Measurements from ENCODE around the gene BIRC2. TPM values are rescaled to one million over a fixed set of nuclear protein-coding genes. Genes with fewer than 3 reads are reported as not detected.

The BIRC2 gene
- total RNA-seq, 1 donor from 2014 or later: 54.7 TPM

GRCh38 chr11:102399189-102399588 is 52.2 kb downstream of the BIRC2 start:
- DNase-seq (ENCODE audit: extremely low read depth, low read depth, low spot score): no peak

DNA sequence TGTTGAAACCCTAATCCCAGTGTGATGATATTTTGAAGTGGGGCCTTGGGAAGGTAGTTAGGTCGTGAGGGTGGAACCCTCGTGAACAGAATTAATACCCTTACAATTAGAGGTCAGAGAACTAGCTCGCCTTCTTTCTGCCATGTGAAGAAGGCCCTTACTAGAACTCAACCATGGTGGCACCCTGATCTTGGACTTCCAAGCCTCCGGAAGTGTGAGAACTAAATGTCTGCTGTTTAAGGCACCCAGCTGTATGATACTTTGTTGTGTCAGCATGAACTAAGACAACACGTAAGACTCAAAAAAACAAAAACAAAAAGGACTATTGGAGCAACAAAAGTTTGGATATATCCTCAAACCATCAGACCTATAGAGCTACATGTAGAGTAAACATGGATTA is 53.6 kb downstream of the BIRC2 start:
- no peak for DNase-seq (ENCODE audit: extremely low read depth, low read depth, low spot score)

DNA sequence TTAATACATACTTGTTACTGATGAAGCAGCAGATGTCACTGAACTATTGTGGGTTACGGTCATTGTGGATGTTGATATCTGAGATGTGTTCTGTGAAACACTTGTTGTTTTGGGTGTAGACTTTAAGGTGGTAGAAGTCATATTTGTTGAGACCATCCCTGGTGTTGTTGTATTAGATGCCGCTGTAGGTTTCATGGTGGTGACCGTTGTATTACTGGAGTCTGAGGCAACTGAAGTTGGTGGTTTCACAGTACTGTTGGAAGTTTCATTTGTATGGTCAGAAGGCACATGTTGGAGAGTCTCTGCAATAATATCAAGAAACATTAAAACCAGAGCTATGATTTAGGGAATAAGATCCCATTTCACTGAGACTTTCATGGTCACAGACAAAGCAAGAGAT is 54.9 kb downstream of the BIRC2 start:
- no peak for DNase-seq (ENCODE audit: extremely low read depth, low read depth, low spot score)

DNA sequence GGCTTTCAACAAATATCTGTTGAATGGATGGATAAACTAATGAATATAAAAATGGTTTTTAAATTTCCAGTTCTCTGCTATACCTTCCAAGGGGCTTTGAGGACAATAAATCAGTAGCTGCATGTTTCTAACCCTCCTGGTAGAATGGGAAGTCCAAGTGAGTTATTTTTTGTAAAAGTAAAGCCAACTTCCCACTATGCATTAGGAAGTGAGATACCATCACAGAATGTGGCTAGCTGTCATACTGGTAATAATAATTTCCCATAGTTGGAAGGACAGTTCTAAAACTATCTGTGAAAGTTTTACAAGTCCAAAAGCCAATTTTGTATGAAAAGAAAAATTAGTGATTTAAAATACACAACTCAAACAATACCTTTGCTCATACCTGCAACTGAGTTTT is 55.5 kb downstream of the BIRC2 start:
- no peak for DNase-seq (ENCODE audit: extremely low read depth, low read depth, low spot score)

- no peak for DNase-seq (ENCODE audit: extremely low read depth, low read depth, low spot score)
Observed at GRCh38 chr11:102405501-102405900, 58.5 kb downstream of the BIRC2 start.

- no peak for DNase-seq (ENCODE audit: extremely low read depth, low read depth, low spot score)
Observed at GRCh38 chr11:102406099-102406498, 59.1 kb downstream of the BIRC2 start.

DNA sequence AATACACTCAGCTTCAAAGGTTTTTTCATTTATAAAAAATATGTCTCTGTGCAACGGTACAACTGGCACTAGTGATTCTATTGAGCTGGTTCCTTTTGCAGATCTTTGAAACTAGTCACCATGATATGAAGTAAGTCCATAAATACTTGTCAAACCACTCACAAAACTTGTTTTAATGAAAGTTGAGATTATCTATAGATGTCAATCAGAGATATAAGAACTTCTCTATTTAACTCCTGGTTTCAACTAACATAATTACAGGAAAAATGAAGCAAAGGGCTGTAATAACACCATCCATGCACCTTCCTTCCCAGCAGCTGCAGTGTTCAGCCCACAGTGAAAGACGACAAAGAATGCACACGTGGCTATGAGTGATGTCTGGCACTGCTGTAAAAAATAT is 60.9 kb downstream of the BIRC2 start:
- no peak for DNase-seq (ENCODE audit: extremely low read depth, low read depth, low spot score)

- no peak for DNase-seq (ENCODE audit: extremely low read depth, low read depth, low spot score)
Observed at GRCh38 chr11:102408339-102408738, 61.3 kb downstream of the BIRC2 start.

GRCh38 chr11:102410382-102410784 is 63.4 kb downstream of the BIRC2 start:
- no peak for DNase-seq (ENCODE audit: extremely low read depth, low read depth, low spot score)

DNA sequence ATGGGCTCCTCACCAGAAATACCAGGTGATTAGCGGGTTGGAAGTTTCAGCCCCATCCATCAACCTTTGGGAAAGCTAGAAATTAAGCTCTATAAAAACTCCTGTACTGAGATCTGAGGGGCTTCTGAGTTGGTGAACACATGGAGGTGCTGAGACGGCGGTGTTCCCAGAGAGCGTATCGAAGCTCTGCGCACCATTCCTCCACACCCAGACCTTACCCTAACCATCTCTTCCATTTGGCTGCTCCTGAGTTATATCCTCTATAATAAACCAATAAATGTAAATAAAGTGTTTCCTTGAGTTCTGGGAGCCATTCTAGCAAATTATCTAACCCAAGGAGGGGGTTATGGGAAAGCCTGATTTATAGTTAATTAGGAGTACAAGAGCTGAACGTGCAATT is 64.1 kb downstream of the BIRC2 start:
- no peak for DNase-seq (ENCODE audit: extremely low read depth, low read depth, low spot score)

- no peak for DNase-seq (ENCODE audit: extremely low read depth, low read depth, low spot score)
Observed at GRCh38 chr11:102413497-102413896, 66.5 kb downstream of the BIRC2 start.

GRCh38 chr11:102414559-102414958 is 67.5 kb downstream of the BIRC2 start:
- DNase-seq (ENCODE audit: extremely low read depth, low read depth, low spot score): no peak

DNA sequence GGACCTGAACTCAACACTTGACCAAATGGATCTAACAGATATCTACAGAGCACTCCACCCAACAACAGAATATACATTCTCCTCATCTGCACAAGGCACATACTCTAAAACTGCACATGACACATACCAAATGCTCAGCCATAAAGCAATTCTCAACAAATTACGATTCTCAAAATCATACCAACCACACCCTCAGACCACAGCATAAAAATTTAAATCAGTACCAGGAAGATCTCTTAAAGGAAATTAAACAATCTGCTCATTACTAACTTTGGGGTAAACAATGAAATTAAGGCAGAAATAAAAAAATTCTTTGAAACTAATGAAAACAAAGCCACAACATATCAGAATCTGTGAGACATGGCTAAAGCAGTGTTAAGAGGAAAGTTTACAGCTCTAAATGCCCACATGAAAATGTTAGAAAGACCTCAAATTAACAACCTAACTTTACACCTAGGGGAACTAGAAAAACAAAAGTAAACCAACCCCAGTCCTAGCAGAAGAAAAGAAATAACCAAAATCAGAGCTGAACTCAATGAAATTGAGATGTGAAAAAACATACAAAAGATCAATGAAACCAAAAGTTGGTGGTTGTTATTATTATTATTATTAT is 68.4 kb downstream of the BIRC2 start:
- DNase-seq (ENCODE audit: extremely low read depth, low read depth, low spot score): no peak

DNA sequence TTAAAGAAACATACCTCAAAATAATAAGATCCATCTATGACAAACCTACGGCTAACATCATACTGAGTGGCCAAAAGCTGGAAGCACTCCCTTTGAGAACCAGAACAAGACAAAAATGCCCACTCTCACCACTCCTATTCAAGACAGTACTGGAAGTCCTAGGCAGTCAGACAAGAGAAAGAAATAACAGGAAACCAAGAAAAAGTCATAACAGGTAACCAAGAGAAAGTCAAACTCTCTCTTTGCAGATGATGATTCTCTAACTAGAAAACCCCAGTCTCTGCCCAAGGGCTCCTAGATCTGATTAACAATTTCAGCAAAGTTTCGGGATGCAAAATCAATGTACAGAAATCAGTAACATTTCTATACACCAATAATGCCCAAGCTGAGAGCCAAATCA is 70.0 kb downstream of the BIRC2 start:
- no peak for DNase-seq (ENCODE audit: extremely low read depth, low read depth, low spot score)

- DNase-seq (ENCODE audit: extremely low read depth, low read depth, low spot score): no peak
Observed at GRCh38 chr11:102419181-102419580, 72.2 kb downstream of the BIRC2 start.

DNA sequence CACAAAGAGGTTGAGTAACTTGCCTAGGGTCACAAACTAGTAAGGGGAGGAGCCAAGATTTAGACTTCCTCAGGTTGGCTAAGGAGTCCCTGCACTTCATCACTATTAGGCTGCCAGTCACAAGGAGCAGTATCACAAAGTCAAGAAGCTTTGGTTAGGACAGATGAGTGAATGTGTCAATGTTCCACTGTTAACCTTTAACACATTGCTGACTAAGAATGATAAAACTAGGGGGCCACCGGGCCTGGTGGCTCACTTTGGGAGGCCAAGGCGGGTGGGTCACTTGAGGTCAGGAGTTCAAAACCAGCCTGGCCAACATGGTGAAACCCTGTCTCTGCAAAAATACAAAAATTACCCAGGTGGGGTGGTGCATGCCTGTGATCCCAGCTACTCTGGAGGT is 73.5 kb downstream of the BIRC2 start:
- no peak for DNase-seq (ENCODE audit: extremely low read depth, low read depth, low spot score)

DNA sequence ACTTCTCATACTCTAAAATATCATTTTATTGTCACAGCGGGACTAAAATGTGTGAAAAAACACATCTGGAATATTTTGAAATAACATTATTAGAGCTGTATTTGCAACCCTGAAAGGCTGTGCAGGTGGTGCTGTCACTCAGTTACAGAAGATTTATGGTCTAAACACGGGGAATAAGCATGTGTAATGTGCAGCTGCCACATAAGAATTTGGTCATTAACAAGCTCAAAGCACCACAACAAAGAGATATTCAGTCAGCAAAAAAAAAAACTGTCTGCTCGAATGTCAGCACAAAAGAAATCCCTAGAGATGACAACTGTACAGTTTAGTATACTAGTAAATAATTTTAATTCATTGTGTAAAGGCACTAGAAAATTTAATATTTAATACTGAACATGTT is 74.2 kb downstream of the BIRC2 start:
- DNase-seq (ENCODE audit: extremely low read depth, low read depth, low spot score): no peak

DNA sequence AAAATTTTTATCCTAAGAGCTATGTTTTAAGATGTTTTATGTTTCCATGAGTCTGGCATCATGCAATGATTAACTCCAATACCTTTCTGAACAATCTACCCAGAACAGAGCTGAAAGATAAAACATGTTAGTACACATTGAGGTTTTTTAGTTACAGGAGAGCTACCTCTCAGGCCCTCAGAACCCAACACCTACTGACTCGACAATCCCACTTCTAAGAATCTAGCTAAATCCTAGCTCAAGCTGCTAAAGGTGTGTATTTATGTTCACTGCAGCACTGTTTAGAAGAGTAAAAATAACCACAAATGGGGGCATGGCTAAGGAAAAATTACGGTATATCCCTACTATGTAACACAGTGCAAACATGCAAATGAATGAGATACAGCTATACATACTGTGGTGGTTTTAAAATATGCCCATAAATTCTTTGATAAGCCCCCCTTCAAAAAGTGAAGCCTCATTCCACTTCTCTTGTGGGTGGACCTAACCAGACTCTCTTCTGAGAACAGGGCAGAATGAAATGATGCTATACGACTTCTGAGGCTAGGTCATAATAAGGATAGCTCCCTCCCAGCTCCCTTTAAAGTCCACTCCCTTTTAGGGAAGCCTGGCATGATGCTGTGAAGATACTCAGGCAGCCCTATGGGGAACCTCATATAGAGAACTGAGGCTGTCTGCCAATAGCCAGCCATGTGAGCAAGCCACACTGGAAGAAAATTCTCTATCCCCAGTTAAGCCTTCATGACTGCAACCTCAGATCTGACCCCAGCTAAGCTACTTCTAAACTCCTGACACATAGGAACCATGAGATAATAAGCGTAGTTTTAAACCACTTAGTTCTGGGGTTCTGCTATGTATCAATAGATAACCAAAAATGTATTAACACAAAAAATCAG is 76.1 kb downstream of the BIRC2 start:
- no peak for DNase-seq (ENCODE audit: extremely low read depth, low read depth, low spot score)

GRCh38 chr11:102423936-102424335 is 76.9 kb downstream of the BIRC2 start:
- DNase-seq (ENCODE audit: extremely low read depth, low read depth, low spot score): no peak

DNA sequence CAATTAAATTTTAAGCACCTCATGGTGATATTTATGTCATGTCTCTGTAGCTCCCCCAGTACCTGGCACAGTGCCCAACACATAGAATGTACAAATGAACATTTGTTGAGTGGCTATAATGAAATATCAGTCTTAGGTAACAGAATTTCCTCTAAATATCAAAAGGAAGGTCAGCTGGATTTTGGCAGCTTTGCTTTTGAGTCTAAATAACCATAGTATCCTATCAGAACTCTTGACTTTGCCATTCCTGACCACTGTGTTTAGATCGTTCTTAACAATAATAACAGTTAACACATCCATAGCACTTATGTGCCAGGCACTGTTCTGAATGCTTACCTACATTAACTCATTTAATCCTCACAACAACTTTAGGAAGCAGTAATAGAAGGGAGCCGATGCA is 79.0 kb downstream of the BIRC2 start:
- DNase-seq (ENCODE audit: extremely low read depth, low read depth, low spot score): no peak

DNA sequence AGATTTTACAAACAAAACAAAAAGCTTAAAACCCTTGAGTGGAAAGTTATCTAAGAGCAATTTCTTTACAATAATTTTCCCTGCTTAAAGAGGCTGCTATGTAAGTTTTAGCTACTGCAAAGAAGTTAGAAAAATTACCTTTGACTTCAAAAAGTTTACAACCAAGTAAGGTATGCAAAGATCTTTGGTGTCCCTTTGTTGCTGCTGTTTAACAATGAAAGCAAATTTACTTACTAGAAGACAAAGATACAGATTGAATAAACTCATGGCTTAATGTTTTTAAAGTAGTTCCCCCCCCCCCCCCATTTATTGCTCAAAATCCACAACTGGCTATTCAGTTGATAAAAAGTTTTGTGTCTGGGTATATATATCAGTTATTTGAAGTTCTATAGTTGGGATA is 79.6 kb downstream of the BIRC2 start:
- DNase-seq (ENCODE audit: extremely low read depth, low read depth, low spot score): no peak

DNA sequence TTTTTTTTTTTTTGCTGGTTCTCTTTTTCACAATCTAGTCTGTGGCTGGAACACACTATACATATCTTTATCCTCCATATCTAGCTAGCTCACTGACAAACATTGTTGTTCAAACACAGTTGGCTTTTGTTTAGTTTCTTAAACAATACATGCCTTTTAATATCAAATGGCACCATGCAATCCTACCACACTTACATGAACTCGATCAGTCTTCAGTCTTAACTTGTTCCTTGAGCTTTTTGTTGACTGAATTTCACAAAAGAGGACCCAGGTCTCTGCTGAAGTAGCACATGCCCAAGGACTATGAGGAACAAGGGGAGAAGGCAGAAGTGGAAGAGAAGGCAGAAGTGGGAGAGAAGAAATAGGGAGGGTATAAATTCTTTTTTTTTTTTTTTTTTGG is 80.1 kb downstream of the BIRC2 start:
- DNase-seq (ENCODE audit: extremely low read depth, low read depth, low spot score): no peak

All from glomerular endothelial cell (primary cell).